Renal cortical epithelial cell (primary cell): ENCODE results near the gene MVD. TPM values are rescaled to one million over a fixed set of nuclear protein-coding genes. Genes with fewer than 3 reads are reported as not detected.

Source experiments
- DNase-seq: peaks from one replicate; pipeline ENCODE4 v3.0.0-alpha.2; 2011; ENCODE audit warnings: low read depth
- total RNA-seq: library from RNA; depleted of rRNA; stranded (reverse); fragments of >200 nt; gene quantifications from 2 replicates; pipeline ENCODE4 v1.2.3, GENCODE V29; 2014

Gene MVD
- total RNA-seq, 1 donor from 2014 or later: 29.6 TPM

DNA sequence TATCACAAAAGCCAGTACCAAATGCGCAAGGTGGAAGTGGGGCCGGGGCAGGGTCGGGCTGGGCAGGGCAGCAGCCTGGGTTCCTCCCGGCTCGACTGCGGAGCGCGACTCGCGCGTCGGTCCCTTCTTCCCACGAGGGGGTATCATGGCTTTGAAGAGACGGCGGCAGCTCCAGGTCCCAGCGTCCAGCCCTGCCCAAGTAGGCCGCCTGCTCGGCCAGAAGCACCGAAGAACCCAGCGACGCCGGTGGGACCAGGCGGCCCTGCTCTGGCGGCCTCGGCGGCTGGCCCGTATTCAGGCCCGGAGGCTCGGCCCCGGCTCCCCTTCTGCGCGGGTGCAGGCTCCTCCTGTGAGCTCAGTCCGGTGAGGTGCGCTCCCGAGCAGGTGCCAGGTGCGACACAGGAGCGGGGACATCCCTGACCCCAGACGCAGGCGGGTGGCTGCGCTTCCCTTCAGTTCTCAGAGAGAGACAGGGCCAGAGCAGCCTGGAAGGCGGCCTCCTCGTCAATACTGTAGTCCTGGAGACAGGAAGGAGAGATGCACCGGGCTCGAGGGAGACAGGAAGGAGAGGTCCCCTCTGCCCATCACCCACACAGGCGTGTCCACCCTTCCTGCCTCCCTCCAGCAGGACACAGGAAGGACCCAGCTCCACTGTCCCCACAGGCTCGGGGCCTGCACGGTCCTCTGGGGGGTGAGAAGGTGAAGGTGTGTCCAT, 34.4 kb upstream of the MVD start:
- no peak for DNase-seq

DNA sequence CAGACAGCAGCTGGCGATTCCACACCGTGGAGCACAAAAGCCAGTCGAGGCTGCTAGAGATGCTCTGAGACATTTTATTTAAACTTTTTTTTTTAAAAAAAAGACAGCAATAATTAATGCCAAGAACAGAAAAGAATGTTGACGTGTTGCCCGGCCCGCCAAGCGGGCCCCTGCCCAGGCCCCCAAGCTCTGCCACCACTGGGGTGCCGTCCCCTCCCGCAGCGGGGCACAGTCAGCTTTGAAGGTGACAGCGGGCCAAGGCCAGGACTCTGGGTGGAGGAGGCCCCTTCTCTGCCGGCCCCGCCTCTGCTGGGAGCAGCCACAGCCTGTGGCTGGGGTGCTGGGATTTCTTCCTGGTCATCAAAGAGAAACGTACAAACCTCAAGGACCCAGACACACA, 33.5 kb upstream of the MVD start:
- DNase-seq: no peak

- DNase-seq: no peak
These were observed 32.9 kb upstream of the MVD start for GRCh38 chr16:88695753-88696152.

DNA sequence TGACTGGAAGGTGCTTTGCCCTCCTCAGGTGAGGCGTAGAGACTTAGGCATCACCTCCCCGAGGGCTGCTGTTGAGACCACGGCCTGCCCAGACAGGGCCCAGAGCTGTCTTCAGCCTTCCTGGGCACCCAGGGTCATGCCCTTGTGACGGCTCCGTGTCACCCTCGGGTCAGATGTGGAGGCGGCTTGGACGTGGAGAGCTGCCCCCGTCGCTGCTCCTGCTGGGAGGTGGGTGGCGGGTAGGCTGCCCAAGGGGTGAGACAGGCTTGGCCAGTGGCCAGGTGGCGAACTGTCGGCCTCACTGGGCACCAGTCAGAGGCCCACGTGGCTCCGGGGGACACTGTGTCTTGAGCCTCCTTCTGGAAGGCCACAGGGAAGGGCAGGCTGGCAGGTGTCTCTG, 32.3 kb upstream of the MVD start:
- DNase-seq: no peak

DNA sequence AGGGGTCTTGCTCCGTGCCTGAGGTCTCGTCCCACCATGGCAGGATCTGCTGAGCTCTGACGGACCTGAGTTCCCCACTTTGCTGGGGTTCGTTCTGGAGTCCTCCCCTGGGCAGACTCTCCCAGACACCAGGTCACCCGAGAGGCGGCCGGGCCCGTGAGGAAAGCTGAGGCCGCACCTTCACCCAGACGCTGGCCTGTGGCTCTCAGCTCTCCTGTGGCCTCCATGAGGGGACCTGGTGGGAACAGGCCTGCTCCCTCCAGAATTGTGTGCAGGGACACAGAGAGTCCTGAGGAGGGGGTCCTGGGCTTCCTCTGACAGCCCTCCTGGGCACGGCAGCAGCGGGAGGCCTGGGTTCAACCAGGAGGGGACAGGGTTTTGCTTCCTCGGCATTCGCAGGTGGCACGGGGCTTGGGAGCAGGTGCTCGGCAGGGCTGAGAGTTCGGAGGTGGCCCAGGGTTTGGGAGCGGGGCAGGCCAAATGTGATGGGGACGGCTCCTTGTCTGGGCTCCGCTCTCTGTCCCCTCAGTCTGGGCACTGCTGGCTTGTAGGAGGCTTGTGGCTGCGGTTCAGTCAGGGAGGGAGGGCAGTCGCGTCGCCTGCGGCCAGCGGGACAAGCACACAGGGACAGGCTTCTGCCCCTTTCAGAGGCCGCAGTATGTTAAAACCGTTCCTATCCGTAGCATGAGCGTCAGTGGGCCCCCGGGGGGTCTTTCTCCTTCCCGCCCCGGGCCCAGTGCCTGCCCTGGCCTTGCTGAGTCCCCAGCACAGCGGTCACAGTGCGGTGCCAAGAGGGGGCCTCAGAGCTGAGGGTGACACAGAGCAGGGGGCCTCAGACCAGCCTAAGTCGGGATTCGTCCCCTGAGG, 31.6 kb upstream of the MVD start:
- DNase-seq: no peak

- DNase-seq: no peak
These were observed 30.7 kb upstream of the MVD start for GRCh38 chr16:88693420-88694177.

DNA sequence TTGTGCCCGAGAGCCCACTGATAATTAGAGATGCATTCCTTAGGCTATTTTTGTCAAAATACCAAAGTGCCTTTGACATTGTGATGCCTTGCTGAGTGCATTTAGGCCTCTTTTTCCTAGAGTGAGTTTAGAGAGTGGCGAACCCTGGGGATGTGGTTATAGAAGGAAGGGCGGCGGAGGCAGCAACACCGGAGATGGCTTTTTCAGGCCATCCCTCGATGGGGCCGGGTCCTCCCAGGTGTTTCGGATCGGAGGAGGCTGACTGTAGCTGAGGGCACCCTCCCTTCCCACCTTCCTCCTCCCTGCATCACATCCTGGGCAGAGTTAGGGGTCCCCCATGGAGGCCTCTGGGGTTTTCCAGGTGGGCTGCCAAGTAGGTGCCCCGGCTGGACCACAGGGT, 30.0 kb upstream of the MVD start:
- DNase-seq: no peak

DNA sequence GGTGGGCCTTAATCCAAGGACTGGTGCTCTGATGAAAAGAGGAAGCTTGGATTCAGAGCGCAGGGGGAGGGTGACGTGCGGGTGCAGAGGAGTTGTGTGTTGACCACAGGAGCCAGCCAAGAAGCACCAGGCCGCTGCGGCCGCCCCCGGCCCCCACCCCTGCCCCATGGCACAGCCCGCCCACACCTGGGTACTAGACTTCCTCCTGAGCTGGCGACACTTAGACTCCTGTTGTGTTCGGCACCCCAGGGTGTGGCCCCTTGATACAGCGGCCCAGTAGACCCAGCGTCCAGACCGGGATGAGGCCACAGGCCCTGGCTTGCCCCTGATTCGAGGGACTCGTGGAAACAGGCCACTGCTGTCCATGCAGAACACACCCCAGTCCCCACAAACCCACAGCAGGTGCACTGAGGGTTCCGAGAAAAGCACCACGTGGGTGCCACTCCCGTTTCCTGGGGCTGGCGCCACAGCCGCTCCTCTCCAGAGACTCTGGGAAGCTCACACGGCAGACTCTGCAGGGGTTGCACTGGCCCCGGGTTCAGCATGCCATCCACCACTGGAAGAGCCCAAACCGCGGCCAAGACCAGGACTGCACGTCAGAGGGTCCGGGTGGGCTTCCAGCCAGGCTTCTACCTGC, 29.2 kb upstream of the MVD start:
- DNase-seq: no peak

GRCh38 chr16:88691129-88691813, 28.4 kb upstream of the MVD start:
- no peak for DNase-seq

GRCh38 chr16:88690341-88691128, 27.6 kb upstream of the MVD start:
- no peak for DNase-seq

- no peak for DNase-seq
These were observed 25.3 kb upstream of the MVD start for GRCh38 chr16:88688013-88688778.

GRCh38 chr16:88687676-88688012, 24.8 kb upstream of the MVD start:
- no peak for DNase-seq

- DNase-seq: no peak
These were observed 24.3 kb upstream of the MVD start for GRCh38 chr16:88687254-88687576.

DNA sequence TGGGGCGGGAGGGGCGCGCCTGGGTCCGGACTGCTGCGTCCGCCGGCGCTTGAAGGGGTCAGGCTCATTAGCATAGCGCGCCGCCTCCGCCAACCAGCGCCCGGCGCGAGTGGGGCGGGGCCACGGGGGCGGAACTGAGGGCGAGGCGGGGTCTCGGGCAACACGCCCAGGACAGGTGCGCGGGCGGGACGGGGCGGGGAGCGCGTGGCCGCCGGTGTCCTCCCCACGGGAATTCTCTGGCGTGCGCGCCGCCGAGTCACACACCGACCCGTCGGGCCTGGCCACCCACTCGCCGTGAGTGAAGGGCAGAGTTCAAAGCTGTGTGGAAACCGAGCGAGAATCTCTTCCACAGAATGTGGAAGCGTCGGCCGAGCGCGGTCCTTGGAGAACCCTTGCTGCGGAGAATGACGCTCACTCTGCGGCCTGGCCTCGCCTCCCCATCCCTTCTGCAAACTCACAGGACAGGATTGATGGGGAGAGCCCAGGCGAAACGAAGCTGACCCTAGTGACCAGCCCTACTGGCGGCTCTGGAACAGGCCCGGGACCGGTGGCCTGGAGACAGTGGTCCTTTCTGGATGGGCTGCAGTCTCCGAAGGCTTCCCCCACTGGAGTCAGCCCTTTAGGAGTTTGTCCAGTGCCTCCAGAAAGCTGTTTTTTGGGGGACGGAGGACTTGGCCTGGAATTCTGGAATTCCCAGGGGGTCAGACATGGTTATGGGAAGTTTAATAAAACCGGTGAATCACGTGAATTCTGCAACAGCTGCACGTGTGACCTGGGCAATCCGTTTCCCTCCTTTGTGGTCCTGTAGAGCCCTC, 23.8 kb upstream of the MVD start, which contains the start of gene SNAI3:
Gene SNAI3 (minus strand): TSS at position 69 of the 815 bp plus-strand sequence. CDS start 101 bp downstream, outside the sequence.
- no peak for DNase-seq

- no peak for DNase-seq
These were observed 23.2 kb upstream of the MVD start for GRCh38 chr16:88686062-88686438.

DNA sequence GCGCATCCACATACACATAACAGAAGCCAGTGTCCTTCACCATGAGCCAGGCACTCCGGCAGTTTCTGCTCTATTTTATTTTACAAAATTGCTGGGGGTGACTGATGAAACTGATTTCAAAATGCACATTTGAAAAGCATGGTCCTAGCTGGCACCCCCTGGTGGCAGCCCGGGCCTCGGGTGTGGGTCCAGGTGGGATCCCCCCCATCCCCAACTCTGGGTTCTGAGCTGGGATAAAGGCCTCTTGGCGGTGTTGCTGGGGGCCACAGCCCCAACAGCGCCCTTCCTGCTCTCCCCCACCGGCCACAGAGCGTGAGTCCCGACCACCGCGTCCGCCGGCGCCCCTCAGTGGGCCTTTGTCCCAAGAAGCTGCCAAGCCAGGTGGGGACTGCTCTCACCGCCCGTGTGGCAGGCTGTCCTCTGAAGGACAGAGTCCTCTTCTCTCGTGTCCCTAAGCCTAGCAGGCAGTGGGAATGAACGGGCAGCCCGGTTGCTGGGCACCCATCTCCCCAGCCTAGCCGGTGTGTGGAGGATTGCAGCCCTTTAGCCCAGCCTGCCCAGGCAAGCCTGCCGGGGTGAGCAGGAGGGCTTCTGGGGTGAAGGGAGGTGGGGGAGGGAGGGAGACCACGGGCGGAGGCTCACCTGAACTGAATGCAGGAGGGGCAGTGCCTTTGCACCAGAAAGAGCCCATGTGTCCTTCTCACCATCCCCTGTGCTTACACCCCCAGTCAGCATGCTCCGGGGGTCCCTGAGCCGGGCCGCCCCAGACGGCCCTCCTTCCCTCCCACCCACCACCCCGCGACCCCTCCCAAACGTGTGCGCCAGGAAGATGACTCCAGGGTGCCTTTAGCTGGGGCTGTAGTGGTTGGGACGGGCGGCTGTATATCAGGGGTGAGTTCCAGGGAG, 22.5 kb upstream of the MVD start:
- DNase-seq: peak; percentile 37

- no peak for DNase-seq
These were observed 21.8 kb upstream of the MVD start for GRCh38 chr16:88684569-88685155.
